ENCODE data around the gene CLPTM1. TPM values are rescaled to one million over a fixed set of nuclear protein-coding genes. Genes with fewer than 3 reads are reported as not detected.
A peak's percentile ranks its signal among the peaks of the same experiment; 100 is the strongest.

Gene CLPTM1
- total RNA-seq, 4 donors from 2014 or later = 61.3 to 116 (median 89.4) TPM

DNA sequence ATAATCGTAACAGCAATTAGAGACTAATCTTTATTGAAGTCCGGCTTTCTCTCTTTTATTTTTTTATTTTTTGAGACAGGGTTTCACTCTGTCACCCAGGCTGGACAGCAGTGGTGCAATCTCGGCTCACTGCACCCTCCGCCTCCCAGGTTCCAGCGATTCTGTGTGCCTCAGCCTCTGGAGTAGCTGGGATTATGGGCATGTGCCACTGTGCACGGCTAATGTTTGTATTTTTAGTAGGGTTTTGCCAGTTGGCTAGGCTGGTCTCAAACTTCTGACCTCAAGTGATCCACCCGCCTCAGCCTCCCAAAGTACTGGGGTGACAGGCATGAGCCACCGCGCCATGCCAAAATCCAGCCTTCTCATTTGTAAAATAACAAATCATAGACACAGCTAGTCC is 5.6 kb upstream of the CLPTM1 start:
- ATAC-seq (no peak), DNase-seq (no peak)
- Histone ChIP-seq H3K27me3 (no peaks in the 10 kb centered on the region), H3K4me1 (peaks cover 17 to 18% of the 10 kb centered on the region in 2 donors), H3K36me3 (peaks cover 0 to 6% of the 10 kb centered on the region in 2 donors), H3K9me3 (no peaks in the 10 kb centered on the region), H3K27ac (no peak overlapping the region), H3K4me3 (no peak overlapping the region)
- in situ Hi-C loops (cut with MboI; ENCODE audit: low sequenced_read_pairs in 4 of 4) (no loop called here), intact Hi-C loops (cut with DNase I; ENCODE audit: low total_unique reads) (no loop called here)
- TF ChIP-seq POLR2A (IDR thresholded peaks at IDR 0.05) = no peak
- TF ChIP-seq, protein P1, sequence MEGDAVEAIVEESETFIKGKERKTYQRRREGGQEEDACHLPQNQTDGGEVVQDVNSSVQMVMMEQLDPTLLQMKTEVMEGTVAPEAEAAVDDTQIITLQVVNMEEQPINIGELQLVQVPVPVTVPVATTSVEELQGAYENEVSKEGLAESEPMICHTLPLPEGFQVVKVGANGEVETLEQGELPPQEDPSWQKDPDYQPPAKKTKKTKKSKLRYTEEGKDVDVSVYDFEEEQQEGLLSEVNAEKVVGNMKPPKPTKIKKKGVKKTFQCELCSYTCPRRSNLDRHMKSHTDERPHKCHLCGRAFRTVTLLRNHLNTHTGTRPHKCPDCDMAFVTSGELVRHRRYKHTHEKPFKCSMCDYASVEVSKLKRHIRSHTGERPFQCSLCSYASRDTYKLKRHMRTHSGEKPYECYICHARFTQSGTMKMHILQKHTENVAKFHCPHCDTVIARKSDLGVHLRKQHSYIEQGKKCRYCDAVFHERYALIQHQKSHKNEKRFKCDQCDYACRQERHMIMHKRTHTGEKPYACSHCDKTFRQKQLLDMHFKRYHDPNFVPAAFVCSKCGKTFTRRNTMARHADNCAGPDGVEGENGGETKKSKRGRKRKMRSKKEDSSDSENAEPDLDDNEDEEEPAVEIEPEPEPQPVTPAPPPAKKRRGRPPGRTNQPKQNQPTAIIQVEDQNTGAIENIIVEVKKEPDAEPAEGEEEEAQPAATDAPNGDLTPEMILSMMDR (IDR thresholded peaks at IDR 0.05 in 4 of 5, conservative IDR thresholded peaks at IDR 0.05 in 1 of 5) = no peak

DNA sequence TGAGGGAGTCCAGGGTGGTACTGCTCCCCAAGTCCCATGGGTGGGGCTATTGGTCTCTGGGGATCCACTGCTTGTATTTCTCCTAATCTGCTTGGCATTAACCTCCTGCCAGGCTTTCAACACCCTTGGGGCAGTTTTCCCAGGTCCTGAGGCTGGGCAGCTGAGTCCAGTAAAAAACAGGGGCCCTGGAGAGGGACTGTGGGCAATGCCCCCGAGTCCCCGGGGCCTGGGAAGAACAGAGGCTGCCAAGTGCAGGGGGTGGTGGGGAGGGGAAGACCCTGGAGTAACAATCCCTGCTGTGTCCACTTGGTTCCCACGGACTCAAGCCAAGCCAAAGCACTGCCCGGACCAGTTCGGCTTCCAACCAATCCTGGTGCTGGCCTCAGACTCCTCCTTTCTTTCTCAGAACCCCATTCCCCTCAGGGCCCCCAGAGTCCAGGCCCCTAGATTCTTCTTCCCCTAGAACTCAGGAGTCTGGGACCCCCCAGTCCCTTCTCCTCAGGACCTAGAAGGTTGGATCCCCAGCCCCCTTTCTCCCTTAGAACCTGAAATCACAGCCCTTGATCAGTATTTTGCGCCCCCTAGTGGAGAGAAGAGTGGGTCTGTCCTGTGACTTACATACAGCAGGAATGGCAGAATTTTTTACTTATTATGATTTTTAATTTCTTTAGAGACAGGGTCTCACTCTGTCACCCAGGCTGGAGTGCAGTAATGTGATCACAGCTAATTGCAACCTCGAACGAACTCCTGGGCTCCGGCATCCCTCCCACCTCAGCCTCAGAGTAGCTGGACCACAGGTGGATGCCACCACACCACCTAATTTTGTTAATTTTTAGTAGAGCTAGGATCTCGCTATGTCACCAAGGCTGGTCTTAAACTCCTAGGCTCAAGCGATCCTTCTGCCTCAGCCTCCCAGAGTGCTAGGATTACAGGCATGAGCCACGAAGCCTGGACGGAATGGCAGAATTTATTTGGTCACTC is 3.7 kb upstream of the CLPTM1 start:
- peaks cover 24 to 26% of the 10 kb centered on the region in 2 donors for H3K4me1 ChIP-seq
- in situ Hi-C loops (cut with MboI; ENCODE audit: low sequenced_read_pairs in 4 of 4) = loop anchor here in 3 of 4 donors (5.0 to 10.0 kb wide), 3 partner anchors 44 to 57 kb away; partner anchors contain the start of genes APOE (in 2 of the 3) and TOMM40 (in 1 of the 3)
- peak in 1 of 2 donors; percentile 32 for ATAC-seq

DNA sequence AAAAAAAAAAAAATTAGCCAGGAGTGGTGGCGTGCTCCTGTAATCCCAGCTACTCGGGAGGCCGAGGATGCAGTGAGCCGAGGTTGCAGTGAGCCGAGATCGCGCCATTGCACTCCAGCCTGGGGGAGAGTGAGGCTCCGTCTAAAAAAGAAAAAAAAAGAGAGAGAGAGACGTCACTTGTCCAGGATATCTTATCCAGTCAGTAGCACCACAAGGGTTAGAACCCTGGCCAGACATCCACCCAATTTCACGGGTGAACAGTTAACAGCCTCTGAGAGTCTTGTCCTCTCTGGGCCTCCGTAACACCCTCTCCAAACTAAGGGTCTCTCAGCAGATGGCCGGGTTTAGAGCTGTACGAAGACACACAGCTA is 917 bp upstream of the CLPTM1 start:
- H3K36me3 ChIP-seq = peaks cover 0 to 6% of the 10 kb centered on the region in 2 donors
- peak overlapping the region; percentile 93 to 99 (median 96) for H3K4me3 ChIP-seq
- no peak for ATAC-seq
- in situ Hi-C loops (cut with MboI; ENCODE audit: low sequenced_read_pairs in 4 of 4) = loop anchor here in 3 of 4 donors (5.0 to 10.0 kb wide), 3 partner anchors 47 to 59 kb away; partner anchors contain the start of genes APOE (in 2 of the 3) and TOMM40 (in 1 of the 3)
- TF ChIP-seq, protein P1 (IDR thresholded peaks at IDR 0.05 in 4 of 5, conservative IDR thresholded peaks at IDR 0.05 in 1 of 5) = no peak
- TF ChIP-seq POLR2A (IDR thresholded peaks at IDR 0.05) = no peak
- no peak for DNase-seq
- no peaks in the 10 kb centered on the region for H3K27me3 ChIP-seq
- peak overlapping the region; percentile 89 to 95 (median 92) for H3K27ac ChIP-seq
- peaks cover 40 to 45% of the 10 kb centered on the region in 2 donors for H3K4me1 ChIP-seq
- intact Hi-C loops (cut with DNase I; ENCODE audit: low total_unique reads) = loop anchor here (2.0 to 10.0 kb wide), 3 partner anchors 47 to 209 kb away; partner anchors contain the start of genes BCL3, CLASRP and RELB
- H3K9me3 ChIP-seq = no peaks in the 10 kb centered on the region

More for the DNA sequence above, 3.7 kb upstream of the CLPTM1 start:
- TF ChIP-seq, protein P1 (IDR thresholded peaks at IDR 0.05 in 4 of 5, conservative IDR thresholded peaks at IDR 0.05 in 1 of 5) = peak; percentile 70 to 88 (median 84)
- TF ChIP-seq POLR2A (IDR thresholded peaks at IDR 0.05) = no peak
- H3K27ac ChIP-seq = peak overlapping the region in 3 of 4 donors; percentile 35 to 48 (median 44)
- DNase-seq = peak; percentile 26 to 56
- H3K4me3 ChIP-seq = no peak overlapping the region
- H3K36me3 ChIP-seq = peaks cover 0 to 6% of the 10 kb centered on the region in 2 donors
- no peaks in the 10 kb centered on the region for H3K27me3 ChIP-seq
- no peaks in the 10 kb centered on the region for H3K9me3 ChIP-seq
- intact Hi-C loops (cut with DNase I; ENCODE audit: low total_unique reads) = loop anchor here (1.0 to 10.0 kb wide), 2 partner anchors 48 to 207 kb away; partner anchors contain the start of gene BCL3

DNA sequence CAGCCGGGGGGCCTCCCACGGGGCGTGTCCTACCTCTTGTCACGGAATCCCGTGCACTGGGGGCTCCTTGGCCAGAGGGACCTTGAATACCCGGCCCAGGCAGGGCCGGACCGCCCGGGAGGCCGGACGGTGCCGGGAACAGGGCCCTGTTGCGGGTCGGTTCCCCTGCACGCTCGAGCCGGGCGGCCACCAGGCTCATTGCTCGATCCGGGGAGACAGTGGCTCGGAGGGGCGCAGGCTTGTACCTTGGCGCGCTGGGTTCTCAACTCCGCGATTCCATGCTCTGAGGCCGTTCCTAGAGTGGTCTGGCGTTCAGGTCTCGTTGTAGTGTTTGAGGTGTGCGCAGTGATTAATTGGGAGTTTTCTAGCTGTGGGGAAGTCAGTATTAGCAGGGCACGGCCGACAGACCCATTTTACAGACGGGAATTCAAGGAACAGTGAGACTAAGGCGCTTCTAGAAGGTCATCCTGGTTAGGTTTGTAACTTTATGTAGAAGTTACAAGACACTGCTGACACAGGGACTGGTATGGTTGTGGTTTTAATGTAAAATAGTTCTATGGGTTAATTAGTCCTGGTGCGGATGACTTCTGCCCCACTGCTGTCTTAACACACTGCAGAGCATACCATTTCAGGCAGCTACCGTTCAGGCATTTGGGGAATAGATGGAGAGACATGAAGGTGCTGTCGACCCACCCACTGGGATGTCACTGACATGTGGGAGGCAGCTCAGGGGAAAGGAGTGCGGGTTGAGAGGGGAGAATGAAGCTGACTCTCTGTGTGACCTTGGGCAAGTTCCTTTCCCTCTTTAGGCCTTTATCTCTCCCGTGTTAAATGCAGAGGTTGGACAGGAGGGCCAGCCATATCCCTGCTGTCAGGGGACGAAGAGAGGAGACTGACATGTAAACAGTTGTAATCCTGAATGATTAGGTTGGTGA is 592 bp downstream of the CLPTM1 start:
- no peak for TF ChIP-seq POLR2A (IDR thresholded peaks at IDR 0.05)
- TF ChIP-seq, protein P1 (IDR thresholded peaks at IDR 0.05 in 4 of 5, conservative IDR thresholded peaks at IDR 0.05 in 1 of 5) = no peak
- Histone ChIP-seq H3K27ac (peak overlapping the region; percentile 89 to 95 (median 92)), H3K27me3 (no peaks in the 10 kb centered on the region), H3K4me1 (peaks cover 44 to 51% of the 10 kb centered on the region in 2 donors), H3K36me3 (no peaks in the 10 kb centered on the region), H3K9me3 (no peaks in the 10 kb centered on the region), H3K4me3 (peak overlapping the region; percentile 93 to 99 (median 96))
- intact Hi-C loops (cut with DNase I; ENCODE audit: low total_unique reads) = loop anchor here (2.0 to 10.0 kb wide), 5 partner anchors 45 to 211 kb away; partner anchors contain the start of genes BCL3, CLASRP, NECTIN2 and RELB
- in situ Hi-C loops (cut with MboI; ENCODE audit: low sequenced_read_pairs in 4 of 4) = loop anchor here in 2 of 4 donors (10.0 kb wide), 2 partner anchors 51 to 61 kb away; partner anchors contain the start of genes APOE (in 1 of the 2) and TOMM40 (in 1 of the 2)
- DNase-seq (no peak), ATAC-seq (peak in 1 of 2 donors; percentile 8)

Measured in gastrocnemius medialis (tissue), 4 donors.